ENCODE results near the gene TAAR2. TPM values are rescaled to one million over a fixed set of nuclear protein-coding genes. Genes with fewer than 3 reads are reported as not detected.

Gene TAAR2
- total RNA-seq, 1 experiment from 2014 or later = not detected

DNA sequence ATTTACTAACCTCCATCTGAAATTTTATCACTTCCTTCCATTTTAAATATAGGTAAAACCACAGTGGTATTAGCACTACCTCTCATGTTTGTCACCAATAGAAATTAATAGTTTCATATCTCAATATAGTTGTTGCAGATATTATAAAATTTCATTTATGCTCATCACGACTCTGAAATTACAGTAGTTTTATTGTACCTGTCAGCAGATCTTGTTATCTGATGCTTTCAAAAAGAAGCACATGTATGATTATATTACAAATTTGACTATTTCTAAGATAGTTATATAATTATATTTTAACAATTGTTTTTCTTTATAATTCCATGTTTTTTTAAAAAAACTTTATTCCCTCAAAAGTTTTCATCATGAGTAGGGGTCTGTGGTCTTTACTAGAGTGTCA, 39.4 kb downstream of the TAAR2 start:
- Histone ChIP-seq H3K36me3 (ENCODE audit: control insufficient read depth, insufficient read depth, low read length) (no peaks in the 10 kb centered on the region), H3K4me3 (ENCODE audit: low read depth, low read length) (no peak overlapping the region), H3K4me1 (no peaks in the 10 kb centered on the region), H3K9me3 (no peaks in the 10 kb centered on the region), H3K27me3 (replicated peaks; ENCODE audit: control insufficient read depth, insufficient read depth, low read length) (no peaks in the 10 kb centered on the region)
- POLR2A ChIA-PET = no interaction called here
- Mint-ChIP-seq H3K4me3 (ENCODE audit: unreplicated experiment) (no peak overlapping the region), H3K4me1 (ENCODE audit: low read depth, unreplicated experiment) (no peaks in the 10 kb centered on the region), H3K27ac (ENCODE audit: unreplicated experiment) (no peak overlapping the region), H3K36me3 (ENCODE audit: insufficient read depth, unreplicated experiment) (no peaks in the 10 kb centered on the region), H3K27me3 (ENCODE audit: insufficient read depth, unreplicated experiment) (no peaks in the 10 kb centered on the region), H3K9me3 (ENCODE audit: unreplicated experiment) (peaks cover 9% of the 10 kb centered on the region)
- TF ChIP-seq, protein P1, sequence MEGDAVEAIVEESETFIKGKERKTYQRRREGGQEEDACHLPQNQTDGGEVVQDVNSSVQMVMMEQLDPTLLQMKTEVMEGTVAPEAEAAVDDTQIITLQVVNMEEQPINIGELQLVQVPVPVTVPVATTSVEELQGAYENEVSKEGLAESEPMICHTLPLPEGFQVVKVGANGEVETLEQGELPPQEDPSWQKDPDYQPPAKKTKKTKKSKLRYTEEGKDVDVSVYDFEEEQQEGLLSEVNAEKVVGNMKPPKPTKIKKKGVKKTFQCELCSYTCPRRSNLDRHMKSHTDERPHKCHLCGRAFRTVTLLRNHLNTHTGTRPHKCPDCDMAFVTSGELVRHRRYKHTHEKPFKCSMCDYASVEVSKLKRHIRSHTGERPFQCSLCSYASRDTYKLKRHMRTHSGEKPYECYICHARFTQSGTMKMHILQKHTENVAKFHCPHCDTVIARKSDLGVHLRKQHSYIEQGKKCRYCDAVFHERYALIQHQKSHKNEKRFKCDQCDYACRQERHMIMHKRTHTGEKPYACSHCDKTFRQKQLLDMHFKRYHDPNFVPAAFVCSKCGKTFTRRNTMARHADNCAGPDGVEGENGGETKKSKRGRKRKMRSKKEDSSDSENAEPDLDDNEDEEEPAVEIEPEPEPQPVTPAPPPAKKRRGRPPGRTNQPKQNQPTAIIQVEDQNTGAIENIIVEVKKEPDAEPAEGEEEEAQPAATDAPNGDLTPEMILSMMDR (IDR thresholded peaks at IDR 0.05; ENCODE audit: insufficient read depth in 1 of 2, low read depth in 1 of 2, low read length in 1 of 2, severe bottlenecking in 1 of 2, unreplicated experiment in 1 of 2) = no peak
- intact Hi-C loops (cut with micrococcal nuclease; ENCODE audit: unreplicated experiment) = no loop called here
- CTCF ChIA-PET = no interaction called here
- no TSS peak for BruUV-seq (replicated peaks)
- DNase-seq = no peak

- no peaks in the 10 kb centered on the region for H3K36me3 Mint-ChIP-seq (ENCODE audit: insufficient read depth, unreplicated experiment)
- Histone ChIP-seq H3K9me3 (no peaks in the 10 kb centered on the region), H3K36me3 (ENCODE audit: control insufficient read depth, insufficient read depth, low read length) (no peaks in the 10 kb centered on the region), H3K4me1 (peaks cover 3% of the 10 kb centered on the region; the same call in 1 of the 2 replicates), H3K27me3 (replicated peaks; ENCODE audit: control insufficient read depth, insufficient read depth, low read length) (no peaks in the 10 kb centered on the region), H3K4me3 (ENCODE audit: low read depth, low read length) (no peak overlapping the region)
- ChIA-PET POLR2A (interaction anchor here (0.6 kb wide), 1 partner anchor 25 kb away, joined by 3 read pairs; no protein-coding TSS in a partner anchor), CTCF (no interaction called here)
- H3K4me3 Mint-ChIP-seq (ENCODE audit: unreplicated experiment) = no peak overlapping the region
- intact Hi-C loops (cut with micrococcal nuclease; ENCODE audit: unreplicated experiment) = no loop called here
- peaks cover 2% of the 10 kb centered on the region for H3K27me3 Mint-ChIP-seq (ENCODE audit: insufficient read depth, unreplicated experiment)
- BruUV-seq (replicated peaks) = no TSS peak
- peaks cover 5% of the 10 kb centered on the region for H3K4me1 Mint-ChIP-seq (ENCODE audit: low read depth, unreplicated experiment)
- no peaks in the 10 kb centered on the region for H3K9me3 Mint-ChIP-seq (ENCODE audit: unreplicated experiment)
- no peak overlapping the region for H3K27ac Mint-ChIP-seq (ENCODE audit: unreplicated experiment)
- no peak for DNase-seq
- TF ChIP-seq, protein P1 (IDR thresholded peaks at IDR 0.05; ENCODE audit: insufficient read depth in 1 of 2, low read depth in 1 of 2, low read length in 1 of 2, severe bottlenecking in 1 of 2, unreplicated experiment in 1 of 2) = no peak
These were observed 52.3 kb downstream of the TAAR2 start for GRCh38 chr6:132571774-132572173.

- Mint-ChIP-seq H3K9me3 (ENCODE audit: unreplicated experiment) (no peaks in the 10 kb centered on the region), H3K4me3 (ENCODE audit: unreplicated experiment) (no peak within 1 kb of the TSS), H3K4me1 (ENCODE audit: low read depth, unreplicated experiment) (peaks cover 5% of the 10 kb centered on the region), H3K36me3 (ENCODE audit: insufficient read depth, unreplicated experiment) (no peaks in the 10 kb centered on the region), H3K27me3 (ENCODE audit: insufficient read depth, unreplicated experiment) (peaks cover 5% of the 10 kb centered on the region), H3K27ac (ENCODE audit: unreplicated experiment) (no peak within 1 kb of the TSS)
- Histone ChIP-seq H3K4me3 (ENCODE audit: low read depth, low read length) (no peak within 1 kb of the TSS), H3K9me3 (no peaks in the 10 kb centered on the region), H3K4me1 (peaks cover 3% of the 10 kb centered on the region; the same call in 1 of the 2 replicates), H3K36me3 (ENCODE audit: control insufficient read depth, insufficient read depth, low read length) (no peaks in the 10 kb centered on the region), H3K27me3 (replicated peaks; ENCODE audit: control insufficient read depth, insufficient read depth, low read length) (no peaks in the 10 kb centered on the region)
- TF ChIP-seq, protein P1 (IDR thresholded peaks at IDR 0.05; ENCODE audit: insufficient read depth in 1 of 2, low read depth in 1 of 2, low read length in 1 of 2, severe bottlenecking in 1 of 2, unreplicated experiment in 1 of 2) = no peak
- DNase-seq = no peak
- BruUV-seq (replicated peaks) = no TSS peak
- ChIA-PET CTCF (no interaction called here), POLR2A (no interaction called here)
- intact Hi-C loops (cut with micrococcal nuclease; ENCODE audit: unreplicated experiment) = no loop called here
These were observed 53.8 kb downstream of the TAAR2 start, which contains the start of gene TAAR6 for GRCh38 chr6:132570221-132570777. TAAR6 (plus strand) TSS chr6:132570322; CDS start chr6:132570322, 0 bp downstream.
